HEK293T (cell line): Measurements from ENCODE around the gene TUBG2.
"Not testable (repeated sequence)": the region's sequence is repeated elsewhere in the genome, so short reads cannot be mapped to it uniquely, and the experiment has no call there.

Experiments used
- CTCF ChIA-PET: fragments of 350-600 bp; formaldehyde crosslinking; extraction: SDS; loops from one replicate; lab custom pipeline; 2021; ENCODE audit warnings: antibody characterized with exemption, inconsistent platforms; lab: Yijun Ruan, JAX
- POLR2A ChIA-PET: fragments of 350-600 bp; formaldehyde crosslinking; extraction: SDS; loops from one replicate; lab custom pipeline; 2020; ENCODE audit warnings: antibody characterized with exemption, inconsistent platforms; lab: Yijun Ruan, JAX
- DNase-seq: peaks from one replicate; pipeline ENCODE4 v3.0.0; 2012; ENCODE audit warnings: mixed read lengths; ENCODE audit errors: extremely low spot score
- ARNT ChIP-seq: fragments of 450-650 bp; IDR thresholded peaks from 2 replicates; pipeline ENCODE4 v1.6.1; 2017; ENCODE audit warnings: mild to moderate bottlenecking
- BHLHE40 ChIP-seq: fragments of 450-650 bp; IDR thresholded peaks from 2 replicates; pipeline ENCODE4 v1.6.1; 2016; ENCODE audit warnings: mild to moderate bottlenecking, moderate library complexity, borderline replicate concordance
- CTBP1 ChIP-seq: fragments of 450-650 bp; IDR thresholded peaks from 2 replicates; pipeline ENCODE4 v1.6.1; 2016; ENCODE audit warnings: borderline replicate concordance
- ELF4 ChIP-seq: fragments of 450-650 bp; IDR thresholded peaks from 2 replicates; pipeline ENCODE4 v1.6.1; 2017; ENCODE audit warnings: antibody characterized with exemption
- FOXA1 ChIP-seq: fragments of 450-650 bp; IDR thresholded peaks from 2 replicates; pipeline ENCODE4 v1.6.1; 2016; ENCODE audit warnings: mild to moderate bottlenecking
- FOXK2 ChIP-seq: fragments of 450-650 bp; IDR thresholded peaks from 2 replicates; pipeline ENCODE4 v1.6.1; 2016; ENCODE audit warnings: mild to moderate bottlenecking
- FOXM1 ChIP-seq: fragments of 450-650 bp; IDR thresholded peaks from 2 replicates; pipeline ENCODE4 v1.6.1; 2017; ENCODE audit warnings: mild to moderate bottlenecking, borderline replicate concordance
- HDGF ChIP-seq: fragments of 450-650 bp; IDR thresholded peaks from 2 replicates; pipeline ENCODE4 v1.6.1; 2017; ENCODE audit warnings: antibody characterized with exemption, borderline replicate concordance
- L3MBTL2 ChIP-seq: fragments of 450-650 bp; conservative IDR thresholded peaks from 2 replicates; pipeline ENCODE4 v1.6.1; 2016; ENCODE audit warnings: mild to moderate bottlenecking
- LEF1 ChIP-seq: fragments of 450-650 bp; IDR thresholded peaks from 2 replicates; pipeline ENCODE4 v1.6.1; 2017; ENCODE audit warnings: mild to moderate bottlenecking, borderline replicate concordance
- NFRKB ChIP-seq: fragments of 450-650 bp; IDR thresholded peaks from 2 replicates; pipeline ENCODE4 v1.6.1; 2016; ENCODE audit warnings: mild to moderate bottlenecking, moderate library complexity
- PKNOX1 ChIP-seq: fragments of 450-650 bp; IDR thresholded peaks from 2 replicates; pipeline ENCODE4 v1.6.1; 2016
- SP1 ChIP-seq: fragments of 450-650 bp; IDR thresholded peaks from 2 replicates; pipeline ENCODE4 v1.6.1; 2017
- SUZ12 ChIP-seq: fragments of 450-650 bp; IDR thresholded peaks from 2 replicates; pipeline ENCODE4 v1.6.1; 2016; ENCODE audit warnings: mild to moderate bottlenecking
- TARDBP ChIP-seq: fragments of 450-650 bp; IDR thresholded peaks from 2 replicates; pipeline ENCODE4 v1.6.1; 2016
- ZNF384 ChIP-seq: fragments of 450-650 bp; IDR thresholded peaks from 2 replicates; pipeline ENCODE4 v1.6.1; 2016

TUBG2 gene

GRCh38 chr17:42655528-42655927 is 3.6 kb upstream of the TUBG2 start:
- CTCF ChIA-PET: interaction anchor here (0.7 kb wide), 1 partner anchor 77 kb away, joined by 3 read pairs; no protein-coding TSS in a partner anchor
- TF ChIP-seq FOXM1 (no peak), SP1 (no peak), L3MBTL2 (peak; percentile 41; the same call in 1 of the 2 replicates), FOXA1 (no peak), LEF1 (no peak), BHLHE40 (no peak), FOXK2 (no peak), TARDBP (no peak)
- POLR2A ChIA-PET: interaction anchor here (2.6 kb wide), 1 partner anchor 46 kb away, joined by 19 read pairs; the partner anchor contains the start of genes RETREG3 and TUBG1
- DNase-seq: no peak

GRCh38 chr17:42657824-42658588 is 1.1 kb upstream of the TUBG2 start:
- TF ChIP-seq PKNOX1 (no peak), TARDBP (no peak), ZNF384 (no peak), FOXM1 (no peak), HDGF (no peak), SUZ12 (no peak), LEF1 (no peak), ELF4 (no peak), SP1 (no peak), ARNT (no peak), L3MBTL2 (no peak), BHLHE40 (no peak), FOXK2 (no peak), CTBP1 (no peak), FOXA1 (no peak)
- CTCF ChIA-PET: interaction anchor here (1.4 kb wide), 1 partner anchor 18 kb away, joined by 6 read pairs; the partner anchor contains the start of gene PLEKHH3
- DNase-seq: no peak
- POLR2A ChIA-PET: interaction anchor here (0.6 to 7.9 kb wide), 9 partner anchors 12 to 145 kb away, joined by 3 to 102 read pairs (median 6); partner anchors contain the start of genes PLEKHH3, PSMC3IP, RETREG3 and TUBG1

- not testable (repeated sequence) for DNase-seq
- ChIA-PET CTCF (interaction anchor here (1.2 to 1.3 kb wide), 2 partner anchors 15 to 81 kb away, joined by 3 to 4 read pairs; no protein-coding TSS in a partner anchor), POLR2A (interaction anchor here (1.1 to 7.9 kb wide), 12 partner anchors 10 to 95 kb away, joined by 3 to 102 read pairs (median 6); partner anchors contain the start of genes PLEKHH3, PSMC3IP, RETREG3 and TUBG1)
Observed at GRCh38 chr17:42659932-42660274, 819 bp downstream of the TUBG2 start.

GRCh38 chr17:42660692-42661345 is 1.7 kb downstream of the TUBG2 start:
- ChIA-PET POLR2A (interaction anchor here (0.7 to 7.9 kb wide), 7 partner anchors 8 to 102 kb away, joined by 3 to 102 read pairs (median 5); partner anchors contain the start of genes PLEKHH3, PSMC3IP, RETREG3 and TUBG1), CTCF (interaction anchor here (0.6 to 1.4 kb wide), 3 partner anchors 8 to 103 kb away, joined by 3 to 4 read pairs (median 4); no protein-coding TSS in a partner anchor)
- no peak for TF ChIP-seq BHLHE40
- TF ChIP-seq PKNOX1: peak; percentile 84
- no peak for DNase-seq

- ChIA-PET POLR2A (interaction anchor here (1.1 to 2.6 kb wide), 3 partner anchors 11 to 56 kb away, joined by 3 to 6 read pairs (median 5); partner anchors contain the start of genes PLEKHH3, RETREG3 and TUBG1), CTCF (no interaction called here)
- TF ChIP-seq ELF4 (no peak), L3MBTL2 (no peak), SUZ12 (no peak), FOXK2 (no peak), ZNF384 (no peak), FOXM1 (no peak), SP1 (no peak), LEF1 (no peak), CTBP1 (no peak), FOXA1 (no peak), PKNOX1 (no peak), NFRKB (no peak), BHLHE40 (no peak), TARDBP (no peak), ARNT (no peak), HDGF (no peak)
- no peak for DNase-seq
Observed at GRCh38 chr17:42665581-42666001, 6.5 kb downstream of the TUBG2 start.

DNA sequence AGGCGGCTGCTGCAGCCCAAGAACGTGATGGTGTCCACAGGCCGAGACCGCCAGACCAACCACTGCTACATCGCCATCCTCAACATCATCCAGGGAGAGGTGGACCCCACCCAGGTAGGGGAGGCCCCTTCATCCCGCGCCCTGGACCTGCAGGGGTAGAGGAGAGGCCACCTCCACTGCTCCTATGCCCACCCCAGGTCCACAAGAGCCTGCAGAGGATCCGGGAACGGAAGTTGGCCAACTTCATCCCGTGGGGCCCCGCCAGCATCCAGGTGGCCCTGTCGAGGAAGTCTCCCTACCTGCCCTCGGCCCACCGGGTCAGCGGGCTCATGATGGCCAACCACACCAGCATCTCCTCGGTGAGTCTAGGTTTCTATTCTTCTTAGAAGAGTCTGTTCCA is 7.0 kb downstream of the TUBG2 start:
- CTCF ChIA-PET: interaction anchor here (1.1 kb wide), 1 partner anchor 10 kb away, joined by 3 read pairs; no protein-coding TSS in a partner anchor
- DNase-seq: not testable (repeated sequence)
- POLR2A ChIA-PET: interaction anchor here (1.5 to 2.6 kb wide), 3 partner anchors 12 to 57 kb away, joined by 5 to 6 read pairs (median 5); partner anchors contain the start of genes RETREG3 and TUBG1
